Renal pelvis (tissue), 12 donors: ENCODE measurements around the gene PRG2. TPM values are rescaled to one million over a fixed set of nuclear protein-coding genes. Genes with fewer than 3 reads are reported as not detected.
A peak's percentile ranks its signal among the peaks of the same experiment; 100 is the strongest.

Experiments used
- DNase-seq: peaks from one replicate; pipeline ENCODE4 v3.0.0-alpha.2; 2013
- long read RNA-seq, 16 experiments: transcript quantifications; one replicate each; lab custom pipeline, GENCODE V29; 2026
- polyA plus RNA-seq, 3 donors: library from polyadenylated mRNA; unstranded; fragments of 120-200 nt; gene quantifications; one replicate each; pipeline ENCODE4 v1.2.1, GENCODE V29; 2013; ENCODE audit not compliant: insufficient read length in 3 of 3

Gene PRG2, protein sequence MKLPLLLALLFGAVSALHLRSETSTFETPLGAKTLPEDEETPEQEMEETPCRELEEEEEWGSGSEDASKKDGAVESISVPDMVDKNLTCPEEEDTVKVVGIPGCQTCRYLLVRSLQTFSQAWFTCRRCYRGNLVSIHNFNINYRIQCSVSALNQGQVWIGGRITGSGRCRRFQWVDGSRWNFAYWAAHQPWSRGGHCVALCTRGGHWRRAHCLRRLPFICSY
- polyA plus RNA-seq: 1 to 10 TPM in 1 of 3 donors, under 1 TPM in 2; 0.59 to 1.5 (median 0.88) TPM
- long read RNA-seq, donor 1, partial matches to known transcripts: 0 of 1 reads
- long read RNA-seq, donor 1, other reads (novel, unspliced or antisense): 0 of 1 reads
- long read RNA-seq, donor 2, partial matches to known transcripts: 0 of 1 reads
- long read RNA-seq, donor 2, other reads (novel, unspliced or antisense): 0 of 1 reads
- long read RNA-seq, donor 3: 0 reads
- long read RNA-seq, donor 4, transcript PRG2-201 (6 exons, 1,424 nt): major isoform, 5 of 5 reads
- long read RNA-seq, donor 4, partial matches to known transcripts: 0 of 5 reads
- long read RNA-seq, donor 4, other reads (novel, unspliced or antisense): 0 of 5 reads
- long read RNA-seq, donor 5: 0 reads
- long read RNA-seq, donor 6: 0 reads
- long read RNA-seq, donor 7, partial matches to known transcripts: 0 of 1 reads
- long read RNA-seq, donor 7, other reads (novel, unspliced or antisense): 0 of 1 reads
- long read RNA-seq, donor 8: 0 reads
- long read RNA-seq, donor 9: 0 reads
- long read RNA-seq, donor 10, partial matches to known transcripts: 0 of 3 reads
- long read RNA-seq, donor 10, other reads (novel, unspliced or antisense): 0 of 3 reads
- long read RNA-seq, donor 11: 0 reads
- long read RNA-seq, donor 12, partial matches to known transcripts: 0 of 4 reads
- long read RNA-seq, donor 12, other reads (novel, unspliced or antisense): 0 of 4 reads
- long read RNA-seq, donor 13, transcript PRG2-201 (6 exons, 1,424 nt): major isoform, 20 of 20 reads
- long read RNA-seq, donor 13, partial matches to known transcripts: 0 of 20 reads
- long read RNA-seq, donor 13, other reads (novel, unspliced or antisense): 0 of 20 reads
- long read RNA-seq, donor 14: 0 reads
- long read RNA-seq, donor 15, partial matches to known transcripts: 0 of 1 reads
- long read RNA-seq, donor 15, other reads (novel, unspliced or antisense): 0 of 1 reads
- long read RNA-seq, donor 16, partial matches to known transcripts: 0 of 2 reads
- long read RNA-seq, donor 16, other reads (novel, unspliced or antisense): 0 of 2 reads

DNA sequence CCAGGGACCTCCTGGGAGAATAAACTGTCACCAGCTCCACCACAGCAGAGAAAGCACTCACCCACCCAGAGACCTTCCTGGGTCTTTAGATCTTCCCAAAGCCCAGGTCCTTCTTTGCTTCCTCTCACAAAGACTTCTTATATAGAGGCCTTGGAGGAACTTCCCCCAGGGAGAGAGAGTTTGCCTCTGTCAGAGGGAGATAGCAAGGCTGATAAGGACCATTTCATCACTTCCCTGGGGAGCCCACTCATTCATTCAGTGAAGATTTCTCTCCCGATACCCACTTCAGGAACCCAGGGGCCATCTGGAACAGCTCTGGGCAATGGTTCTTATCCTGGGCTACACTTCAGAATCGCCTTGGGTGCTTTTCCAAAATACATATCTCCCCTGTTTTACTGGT lies at the start of gene PRG2:
TSS of gene PRG2 (minus strand) at position 116 of the 400 bp plus-strand sequence. CDS start 706 bp downstream, outside the sequence.
- no peak for DNase-seq

DNA sequence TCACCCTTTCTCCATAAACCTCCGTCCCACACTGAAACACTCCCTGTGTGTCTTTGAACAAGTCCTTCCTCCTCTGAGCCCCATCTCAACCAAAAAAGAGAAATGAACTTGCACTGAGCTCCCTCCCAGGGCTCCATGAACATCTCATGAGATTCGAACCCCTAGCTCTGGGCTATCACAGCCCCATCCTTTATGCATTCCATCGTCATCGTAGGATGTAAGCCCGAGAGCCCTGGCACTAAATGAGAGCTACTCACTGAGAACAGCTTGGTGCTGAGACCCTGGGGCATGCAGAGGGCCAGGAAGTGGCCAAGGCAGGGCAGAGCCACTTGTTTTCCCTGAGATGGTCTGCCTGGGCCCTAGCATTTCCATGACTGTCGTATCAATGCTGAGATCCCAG lies 49.3 kb upstream of the PRG2 start:
- DNase-seq: no peak

DNA sequence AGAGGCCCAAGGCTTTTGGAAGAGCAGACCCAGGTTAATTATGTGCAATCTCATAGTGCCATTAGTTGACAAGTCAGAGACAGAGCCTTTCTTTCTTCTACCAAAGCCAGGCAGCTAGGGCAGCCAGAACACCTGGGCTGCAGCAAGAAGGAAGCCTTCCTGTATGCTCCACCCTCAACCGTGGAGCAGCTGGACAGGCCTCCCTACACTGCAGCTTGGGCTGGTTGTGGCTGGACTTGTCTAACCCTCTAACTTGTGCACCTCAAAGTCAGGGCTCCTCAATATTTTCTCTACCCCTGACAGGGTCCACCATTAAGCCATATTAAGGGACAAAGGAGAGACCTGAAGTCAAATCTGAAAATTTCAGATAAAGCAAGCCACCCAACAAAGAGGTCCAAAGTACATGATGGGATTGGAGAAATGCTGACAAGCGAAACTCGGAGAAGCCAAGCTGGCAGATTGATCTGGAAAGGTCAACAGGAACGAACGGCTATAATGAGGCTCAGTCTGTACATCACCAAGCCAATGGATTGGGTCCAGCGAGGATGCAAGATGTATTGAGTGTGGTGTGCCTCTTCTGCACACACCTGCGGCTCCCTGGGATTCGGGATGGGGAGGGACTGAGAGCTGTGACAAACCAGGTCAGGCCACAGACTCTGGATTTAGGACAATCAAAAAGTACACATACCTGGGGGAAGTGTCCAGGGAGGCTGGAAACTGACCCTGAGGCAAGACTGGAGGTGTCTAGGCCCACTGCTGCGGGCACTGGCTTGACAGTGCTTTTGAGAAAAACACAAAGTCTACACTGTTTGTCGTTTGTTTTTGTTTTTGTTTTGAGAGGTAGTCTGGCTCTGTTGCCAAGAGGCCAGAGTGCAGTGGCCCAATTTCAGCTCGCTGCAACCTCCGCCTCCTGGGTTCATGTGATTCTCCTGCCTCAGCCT lies 48.2 kb upstream of the PRG2 start:
- DNase-seq: no peak

DNA sequence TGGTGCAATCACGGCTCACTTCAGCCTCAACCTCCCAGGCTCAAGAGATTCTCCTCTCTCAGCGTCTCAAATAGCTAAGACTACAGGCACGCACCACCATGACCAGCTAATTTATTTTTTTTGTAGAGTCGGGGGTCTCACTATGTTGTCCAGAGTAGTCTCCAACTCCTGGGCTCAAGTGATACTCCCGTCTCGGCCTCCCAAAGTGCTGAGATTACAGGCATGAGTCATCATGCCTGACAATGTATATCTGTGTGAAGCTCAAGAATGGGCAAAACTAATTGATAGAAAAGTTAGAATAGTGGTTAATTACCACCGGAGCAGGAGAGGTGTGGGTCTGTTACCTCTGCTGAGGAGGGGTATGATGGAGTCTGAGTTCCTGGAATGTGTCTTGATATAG lies 45.6 kb upstream of the PRG2 start:
- no peak for DNase-seq

DNA sequence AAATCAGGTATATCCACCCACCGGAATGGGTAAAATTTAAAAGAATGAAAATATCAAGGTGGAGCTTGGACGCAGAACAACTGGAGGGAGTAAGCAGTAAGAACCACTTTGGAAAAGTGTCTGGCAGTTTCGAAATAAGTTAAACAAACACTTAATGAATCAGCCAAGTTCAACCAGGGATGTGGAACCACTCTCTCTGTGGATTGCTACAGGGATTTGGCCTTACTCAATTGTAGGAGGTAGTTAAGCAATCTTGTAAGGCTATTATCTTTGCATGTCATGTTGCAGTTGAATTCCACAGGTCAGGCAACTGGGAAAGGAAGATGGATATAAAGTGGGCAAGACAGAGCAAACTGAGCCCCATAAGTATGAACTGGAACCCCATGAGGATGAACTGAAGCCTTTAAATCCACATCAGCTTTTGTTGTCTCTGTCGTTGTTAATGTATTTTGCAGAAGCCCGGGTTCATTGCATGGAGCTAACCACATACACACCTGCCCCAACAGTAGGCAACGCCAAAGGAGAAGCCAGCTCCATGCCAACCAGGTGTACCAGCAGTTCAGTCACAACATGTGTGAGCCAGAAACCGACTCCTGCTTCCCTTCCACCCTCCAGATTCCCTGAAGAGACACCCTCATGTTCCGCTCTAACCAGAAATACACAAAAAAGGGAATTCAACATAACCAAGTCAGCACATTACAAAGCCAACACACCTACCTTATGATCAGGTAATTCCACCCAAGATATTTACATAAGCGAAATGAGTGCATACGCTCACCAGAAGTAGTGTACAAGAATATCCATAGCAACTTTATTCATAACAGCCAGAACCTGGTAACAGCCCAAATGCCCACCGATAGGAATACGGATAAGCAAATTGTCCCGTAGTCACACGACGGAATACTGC lies 44.4 kb upstream of the PRG2 start:
- no peak for DNase-seq

DNA sequence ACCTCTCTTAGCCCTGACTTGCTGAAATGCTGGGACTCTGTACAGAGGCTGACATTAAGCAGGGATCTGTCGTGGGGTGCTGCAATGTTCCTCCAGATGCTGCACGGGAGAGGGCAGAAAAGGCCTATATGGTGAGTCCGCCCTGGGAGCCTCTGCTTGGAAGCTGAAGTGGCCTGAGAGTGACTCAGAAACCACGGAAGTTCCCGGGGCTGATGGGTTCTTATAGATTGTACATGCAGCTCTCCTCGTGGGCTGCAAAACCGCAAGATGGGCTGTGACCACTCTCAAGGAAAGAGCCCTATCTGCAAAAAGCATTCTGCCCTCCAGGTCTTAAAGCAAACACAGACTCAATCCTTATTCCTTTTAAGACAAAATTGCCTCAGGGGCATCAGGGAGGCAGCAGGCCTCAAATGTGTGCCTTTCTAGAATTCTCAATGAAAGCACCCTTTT lies 42.3 kb upstream of the PRG2 start:
- no peak for DNase-seq

DNA sequence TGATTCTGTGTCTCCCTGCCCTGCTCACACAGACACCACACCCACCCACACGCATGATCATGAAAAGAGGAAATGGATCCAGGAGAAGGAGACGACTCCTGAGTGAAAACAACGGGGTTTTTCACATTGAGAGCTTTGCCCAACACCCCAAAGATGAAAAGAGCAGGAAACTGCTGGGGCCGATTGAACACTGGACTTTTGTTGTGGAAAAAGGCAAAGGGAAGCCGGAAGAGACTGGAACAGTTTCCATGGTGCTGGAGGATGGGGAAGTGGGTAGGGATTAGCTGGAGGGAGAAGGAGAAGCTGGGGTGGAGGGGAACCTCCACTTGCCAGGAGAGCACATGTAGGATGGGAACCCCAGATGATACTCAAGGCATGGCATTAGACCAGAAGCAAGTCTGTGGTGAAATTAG lies 41.7 kb upstream of the PRG2 start:
- DNase-seq: no peak

DNA sequence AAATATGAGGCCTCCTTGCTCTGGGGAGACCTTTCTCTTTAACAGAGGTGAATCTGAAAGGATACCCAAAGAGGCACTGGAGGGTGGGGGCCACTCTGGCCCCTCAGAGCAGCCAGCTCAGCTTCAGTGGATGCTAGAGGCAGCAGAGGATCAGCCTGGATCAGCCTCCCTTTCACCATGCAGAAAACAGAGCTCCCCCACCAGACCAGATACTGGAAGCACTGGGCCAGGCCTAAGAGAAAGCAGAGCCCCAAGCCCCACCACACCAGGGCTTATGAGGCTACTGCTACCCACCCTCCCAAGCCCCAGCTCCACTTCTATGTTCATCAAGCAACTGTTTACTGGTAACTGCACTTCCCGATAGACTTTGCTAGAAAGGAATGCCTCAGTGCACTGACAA lies 40.5 kb upstream of the PRG2 start:
- DNase-seq: no peak

DNA sequence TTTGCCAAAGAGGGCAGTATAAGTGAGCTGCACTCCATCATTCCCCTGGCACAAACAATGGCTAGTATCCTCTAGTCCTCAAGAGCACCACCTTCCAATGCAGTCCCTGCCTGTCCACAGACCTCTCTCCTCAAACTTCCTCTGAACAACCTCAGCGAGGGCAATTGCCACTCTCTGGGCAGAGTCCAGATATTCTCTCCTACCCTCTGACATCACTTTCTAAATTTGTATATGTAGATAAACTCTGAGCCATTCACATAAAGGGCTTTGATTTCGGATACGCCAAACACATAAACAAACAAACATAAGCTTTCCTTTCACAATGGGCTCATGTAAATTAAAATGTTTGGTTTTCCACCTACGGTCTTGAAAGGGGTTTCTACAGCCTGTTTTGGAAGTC lies 39.5 kb upstream of the PRG2 start:
- DNase-seq: no peak

DNA sequence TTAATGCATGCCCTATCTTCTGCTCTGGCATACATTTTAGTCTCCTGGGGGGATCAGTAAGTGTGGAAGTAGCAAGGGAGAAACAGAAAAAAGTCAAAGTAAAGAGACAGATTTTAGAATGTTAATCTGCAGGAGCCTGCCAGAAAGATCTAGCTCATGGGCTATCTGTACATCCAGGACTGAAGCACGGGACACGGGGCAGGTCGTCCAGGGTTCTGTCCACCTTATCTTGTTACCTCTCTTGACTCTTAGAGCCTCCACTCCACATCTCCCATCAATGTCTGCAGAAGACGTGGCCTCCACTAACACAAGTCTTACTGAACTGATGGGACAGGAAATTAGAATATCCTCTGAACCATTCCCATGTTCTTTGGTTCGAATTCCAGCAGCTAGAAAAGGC lies 38.2 kb upstream of the PRG2 start:
- DNase-seq: no peak

DNA sequence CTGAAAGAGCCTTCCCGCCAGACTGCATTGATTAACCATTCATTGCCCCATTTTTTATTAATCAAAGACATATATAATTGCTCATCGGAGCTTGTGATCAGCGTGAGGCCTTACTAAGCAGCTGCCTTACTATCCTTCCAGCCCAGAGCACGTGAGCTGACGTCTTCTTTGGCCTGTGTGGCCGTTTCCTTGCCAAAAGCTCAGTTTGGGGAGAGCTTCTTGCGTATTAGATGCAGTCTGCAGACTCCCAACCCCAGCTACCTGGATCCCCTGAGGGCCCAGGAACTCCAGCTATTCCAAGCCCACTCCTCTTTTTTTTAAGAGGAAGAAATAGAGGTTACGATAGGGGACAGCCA lies 37.3 kb upstream of the PRG2 start:
- DNase-seq: no peak

DNA sequence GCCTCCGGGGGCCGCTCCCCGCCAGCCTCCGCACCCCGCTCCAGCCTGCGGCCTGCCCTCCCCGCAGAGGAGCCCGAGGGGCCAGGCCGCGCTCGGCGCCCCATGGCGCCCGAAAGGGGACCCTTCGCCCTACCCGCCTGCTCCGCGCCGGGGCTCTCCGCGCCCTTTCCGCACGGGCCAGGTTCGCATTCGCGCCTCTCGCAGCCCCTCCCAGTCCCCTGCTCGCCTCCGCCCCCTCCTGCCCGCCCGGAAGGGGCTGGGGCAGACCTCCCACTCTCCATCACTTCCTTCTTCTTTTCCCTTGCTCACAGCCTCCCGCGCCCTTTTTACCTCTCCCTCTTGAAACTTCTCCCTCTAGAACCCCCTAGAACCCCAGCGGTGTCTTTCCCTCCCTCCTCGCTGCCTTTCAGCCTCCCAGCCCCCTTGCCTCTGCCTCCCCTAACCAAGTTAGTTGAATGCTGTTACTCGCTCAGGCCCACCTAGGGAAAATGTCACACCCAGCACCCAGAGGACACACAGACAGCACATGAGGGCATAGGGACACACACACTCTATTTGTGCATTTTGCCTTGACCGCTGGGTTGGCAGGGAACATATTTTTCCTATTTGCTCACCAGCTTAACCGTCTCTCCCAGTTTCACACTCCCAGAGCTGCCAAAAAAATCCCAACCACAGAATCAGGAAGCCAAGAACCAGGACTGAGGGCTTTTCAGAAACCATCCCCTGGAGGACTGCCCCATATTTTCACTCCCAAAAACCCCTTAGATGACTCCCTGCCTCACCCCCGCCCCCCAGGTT lies 36.7 kb upstream of the PRG2 start, which contains the start of gene SLC43A3:
TSS of gene SLC43A3 (minus strand) at position 193 of the 798 bp plus-strand sequence. CDS start 949 bp downstream, outside the sequence.
- DNase-seq: peak; percentile 57

DNA sequence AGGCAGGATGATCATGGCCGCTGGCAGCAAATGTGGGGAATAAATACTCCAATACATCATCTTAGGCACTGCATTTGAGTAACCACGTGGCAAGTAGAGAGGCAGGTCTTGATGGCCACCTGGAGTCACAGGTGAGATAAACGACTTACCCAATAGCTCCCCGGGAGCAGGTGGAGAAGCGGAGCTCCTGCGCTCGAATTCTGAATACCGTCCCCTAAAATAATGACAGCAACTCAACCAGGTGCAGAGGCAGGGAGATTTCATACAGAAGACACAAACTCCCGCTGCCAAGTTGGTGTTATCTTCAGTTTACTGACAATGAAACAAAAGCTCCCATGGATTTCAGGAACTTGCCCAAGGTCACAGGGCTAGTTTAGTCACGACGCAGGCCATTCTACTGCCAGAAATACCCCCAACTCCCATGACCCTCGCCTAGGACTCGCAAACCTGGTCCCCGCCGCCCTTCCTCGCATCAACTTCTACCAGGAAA lies 36.0 kb upstream of the PRG2 start:
- no peak for DNase-seq

DNA sequence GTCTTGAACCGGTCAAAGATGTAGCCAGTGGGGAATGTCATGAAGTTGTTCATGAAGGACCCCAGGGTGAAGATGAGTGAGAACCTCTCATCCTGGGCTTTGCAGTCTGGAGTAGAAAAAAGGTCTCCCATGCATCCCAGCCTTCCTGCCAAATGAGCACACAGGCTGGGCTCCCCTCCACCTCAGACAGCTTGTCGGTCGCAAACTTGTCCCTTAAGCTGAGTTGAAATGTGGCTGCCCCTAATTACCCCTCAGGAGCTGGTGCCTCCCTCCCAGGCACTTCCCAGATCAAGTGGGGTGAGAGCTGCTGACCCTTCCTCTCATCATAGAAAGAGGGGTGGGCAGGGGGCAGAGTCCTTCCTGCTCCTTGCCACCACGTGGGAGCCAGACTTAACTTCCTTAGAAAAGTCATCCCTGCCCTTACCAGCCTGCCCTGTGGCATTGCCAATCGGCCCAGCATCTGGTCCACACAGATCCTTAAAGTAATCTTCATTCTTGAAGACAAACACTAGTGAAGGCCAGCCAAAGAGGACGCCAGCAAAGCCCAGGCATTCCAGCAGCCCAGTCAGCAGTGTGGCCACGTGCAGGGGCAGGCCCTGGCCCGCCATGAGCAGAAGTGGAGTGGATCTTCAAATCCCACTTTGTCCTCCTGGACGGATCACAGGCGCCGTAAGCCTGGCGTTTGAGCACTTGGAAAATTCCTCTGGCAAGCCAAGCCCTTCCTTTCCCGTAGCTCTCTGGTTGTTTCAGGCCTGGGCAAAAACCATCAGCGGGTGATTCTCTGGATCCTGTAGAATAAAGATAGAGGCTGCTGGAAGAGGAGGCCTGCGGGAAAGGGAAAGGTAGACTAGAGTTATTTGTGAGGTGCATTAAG lies 35.4 kb upstream of the PRG2 start:
- no peak for DNase-seq

DNA sequence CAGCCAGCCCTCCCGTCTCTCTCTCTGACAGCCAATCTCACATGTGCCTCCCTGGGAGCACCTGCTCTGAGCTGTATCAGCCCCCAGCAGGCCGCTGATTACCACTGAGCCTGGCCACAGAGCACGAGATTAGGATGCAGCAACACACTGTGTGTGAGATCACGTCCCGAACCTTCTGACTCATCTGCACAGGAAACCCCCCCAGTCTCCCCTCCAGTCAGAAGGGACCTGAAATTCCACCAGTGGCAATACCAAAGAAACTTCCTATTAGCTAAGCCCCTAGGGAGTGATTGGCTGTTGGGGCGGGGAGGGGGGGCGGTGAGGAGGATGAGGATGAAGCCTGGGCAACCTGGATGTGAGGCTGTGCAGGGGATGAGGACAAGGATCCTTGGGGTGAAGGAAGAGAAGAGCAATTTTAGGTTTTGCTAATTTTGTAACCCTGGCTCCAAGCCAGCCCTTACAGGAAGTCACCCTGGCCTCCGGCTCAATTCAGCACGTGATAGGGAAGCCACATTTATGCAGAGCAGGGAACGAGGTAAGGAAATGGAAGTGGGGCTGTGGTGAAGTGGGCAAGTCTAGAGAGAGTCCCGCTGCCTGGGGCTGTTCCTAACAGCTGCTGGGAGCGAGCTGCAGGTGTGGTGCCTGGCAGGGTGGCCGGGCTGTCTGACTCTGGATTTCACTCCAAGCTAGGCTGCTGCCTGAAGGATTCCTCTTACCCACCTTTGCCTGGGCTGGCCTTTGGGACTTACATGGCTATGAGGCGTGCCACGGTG lies 34.5 kb upstream of the PRG2 start:
- peak; percentile 10 for DNase-seq

DNA sequence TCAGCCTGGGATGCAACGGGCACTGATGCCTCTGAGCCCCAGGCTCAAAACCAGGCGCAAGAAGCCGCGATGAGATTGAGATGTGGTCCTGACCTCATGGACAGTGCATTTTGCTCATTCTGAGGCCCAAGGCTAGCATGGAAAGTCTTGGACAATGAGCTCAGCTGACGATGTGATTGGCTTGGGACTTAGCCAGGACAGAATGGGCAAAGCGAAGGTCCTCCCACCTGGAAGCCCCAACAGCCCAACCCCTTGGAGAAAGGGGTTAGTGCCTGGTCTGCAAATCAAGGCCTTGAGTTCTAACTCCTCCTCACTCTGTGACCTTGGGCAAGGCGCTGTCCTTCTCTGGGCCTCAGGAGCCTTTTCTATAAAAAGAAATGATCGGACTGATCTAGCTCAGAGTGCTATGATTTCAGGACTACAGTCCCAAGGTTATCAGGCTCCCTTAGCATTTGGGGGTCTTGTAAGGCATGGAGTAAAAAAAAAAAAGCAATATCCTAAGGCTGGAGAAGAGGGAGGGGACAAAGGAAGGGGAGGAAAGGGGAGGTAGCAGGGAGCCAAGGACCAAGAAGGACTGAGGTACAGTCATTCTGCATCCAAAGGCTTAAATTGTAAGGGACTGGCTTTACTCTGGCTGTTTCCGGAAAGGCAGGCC lies 33.8 kb upstream of the PRG2 start:
- no peak for DNase-seq
